B cell (primary cell): ENCODE results near the gene UNC13D.

Experiments
- EZH2 ChIP-seq: IDR thresholded peaks from 2 replicates; pipeline ENCODE4 v1.6.1; 2012; ENCODE audit warnings: borderline replicate concordance, low read depth, mild to moderate bottlenecking, moderate library complexity, low read length; ENCODE audit not compliant: insufficient read depth, poor library complexity, severe bottlenecking
- TF ChIP-seq, protein P1 (sequence below): fragments of 200-600 bp; IDR thresholded peaks from one replicate; pipeline ENCODE4 v1.8.0; 2022; ENCODE audit warnings: antibody characterized with exemption, mild to moderate bottlenecking

DNA sequence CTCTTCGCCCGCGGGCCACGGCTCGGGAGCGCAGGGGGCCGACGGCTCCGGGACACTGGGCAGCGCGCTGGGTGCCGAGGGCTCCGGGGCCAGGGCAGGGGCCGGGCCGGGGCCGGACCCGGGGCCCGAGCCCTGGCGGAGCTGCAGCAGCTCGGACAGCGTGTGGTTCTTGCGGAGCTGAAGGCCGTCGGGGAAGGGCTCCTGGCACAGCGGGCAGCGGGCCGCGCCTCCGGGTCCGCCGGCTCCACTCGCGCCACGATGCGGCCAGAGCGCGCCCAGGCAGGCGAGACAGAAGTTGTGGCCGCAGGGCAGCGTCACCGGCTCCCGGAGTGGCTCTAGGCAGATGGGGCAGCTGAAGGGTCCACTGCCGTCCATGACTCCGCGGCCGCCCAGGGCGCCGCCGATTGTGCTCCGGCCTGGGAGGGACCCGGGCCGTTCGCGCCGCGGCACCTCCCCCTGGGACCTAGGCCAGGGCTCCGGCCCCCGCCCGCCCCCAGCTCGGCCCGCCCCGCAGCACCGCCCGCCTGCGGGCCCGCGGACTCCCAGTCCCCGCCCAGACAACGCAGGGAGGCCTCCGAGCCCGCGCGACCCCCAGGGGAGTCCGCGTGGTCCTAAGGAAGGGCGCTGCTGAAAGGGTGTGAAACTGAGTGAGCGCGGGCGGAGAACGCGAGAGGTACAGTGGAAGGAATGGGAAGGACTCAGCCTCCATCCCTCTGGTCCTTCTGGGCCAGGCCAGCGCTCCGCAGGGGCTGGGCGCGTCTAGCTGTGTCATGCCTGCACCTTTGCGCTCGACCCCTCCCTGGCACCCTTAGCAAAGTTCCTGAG is 34.2 kb upstream of the UNC13D start, which contains the start of gene TRIM47:
- TF ChIP-seq, protein P1, sequence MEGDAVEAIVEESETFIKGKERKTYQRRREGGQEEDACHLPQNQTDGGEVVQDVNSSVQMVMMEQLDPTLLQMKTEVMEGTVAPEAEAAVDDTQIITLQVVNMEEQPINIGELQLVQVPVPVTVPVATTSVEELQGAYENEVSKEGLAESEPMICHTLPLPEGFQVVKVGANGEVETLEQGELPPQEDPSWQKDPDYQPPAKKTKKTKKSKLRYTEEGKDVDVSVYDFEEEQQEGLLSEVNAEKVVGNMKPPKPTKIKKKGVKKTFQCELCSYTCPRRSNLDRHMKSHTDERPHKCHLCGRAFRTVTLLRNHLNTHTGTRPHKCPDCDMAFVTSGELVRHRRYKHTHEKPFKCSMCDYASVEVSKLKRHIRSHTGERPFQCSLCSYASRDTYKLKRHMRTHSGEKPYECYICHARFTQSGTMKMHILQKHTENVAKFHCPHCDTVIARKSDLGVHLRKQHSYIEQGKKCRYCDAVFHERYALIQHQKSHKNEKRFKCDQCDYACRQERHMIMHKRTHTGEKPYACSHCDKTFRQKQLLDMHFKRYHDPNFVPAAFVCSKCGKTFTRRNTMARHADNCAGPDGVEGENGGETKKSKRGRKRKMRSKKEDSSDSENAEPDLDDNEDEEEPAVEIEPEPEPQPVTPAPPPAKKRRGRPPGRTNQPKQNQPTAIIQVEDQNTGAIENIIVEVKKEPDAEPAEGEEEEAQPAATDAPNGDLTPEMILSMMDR = peak; percentile 40
- TF ChIP-seq EZH2 = no peak
